Type B pancreatic cell (in vitro differentiated cells): ENCODE measurements around the gene NOCT. TPM values are rescaled to one million over a fixed set of nuclear protein-coding genes. Genes with fewer than 3 reads are reported as not detected.
A peak's percentile ranks its signal among the peaks of the same experiment; 100 is the strongest.

Source experiments
- DNase-seq: peaks from one replicate; pipeline ENCODE4 v3.0.0; 2021; ENCODE audit warnings: mixed read lengths; ENCODE audit not compliant: unreplicated experiment; ENCODE audit errors: extremely low spot score
- H3K27ac Mint-ChIP-seq: 2 replicates; pipeline ENCODE4 v1.8.0; 2021; ENCODE audit warnings: mild to moderate bottlenecking, mixed read lengths
- H3K27me3 Mint-ChIP-seq: 2 replicates; pipeline ENCODE4 v1.8.0; 2021; ENCODE audit warnings: mixed read lengths
- H3K36me3 Mint-ChIP-seq: 2 replicates; pipeline ENCODE4 v1.8.0; 2021; ENCODE audit warnings: mixed read lengths
- H3K4me1 Mint-ChIP-seq: one replicate; pipeline ENCODE4 v1.8.0; 2021; ENCODE audit warnings: mixed read lengths; ENCODE audit not compliant: unreplicated experiment
- H3K4me3 Mint-ChIP-seq: 2 replicates; pipeline ENCODE4 v1.8.0; 2021; ENCODE audit warnings: mild to moderate bottlenecking, mixed read lengths
- H3K9me3 Mint-ChIP-seq: 2 replicates; pipeline ENCODE4 v1.8.0; 2021; ENCODE audit warnings: mixed read lengths
- long read RNA-seq: library from polyadenylated mRNA; unstranded; transcript quantifications from one replicate; pipeline ENCODE4 v2.0.0, GENCODE V29; 2020
- total RNA-seq: library from RNA; stranded (reverse); gene quantifications from 2 replicates; pipeline ENCODE4 v1.2.1, GENCODE V29; 2021; ENCODE audit warnings: low replicate concordance
- TF ChIP-seq, protein P1 (sequence below): fragments of 200-600 bp; sonication (generic); conservative IDR thresholded peaks from 2 replicates; pipeline ENCODE4 v1.5.0; 2021; ENCODE audit warnings: antibody characterized with exemption, mild to moderate bottlenecking

The NOCT gene, protein sequence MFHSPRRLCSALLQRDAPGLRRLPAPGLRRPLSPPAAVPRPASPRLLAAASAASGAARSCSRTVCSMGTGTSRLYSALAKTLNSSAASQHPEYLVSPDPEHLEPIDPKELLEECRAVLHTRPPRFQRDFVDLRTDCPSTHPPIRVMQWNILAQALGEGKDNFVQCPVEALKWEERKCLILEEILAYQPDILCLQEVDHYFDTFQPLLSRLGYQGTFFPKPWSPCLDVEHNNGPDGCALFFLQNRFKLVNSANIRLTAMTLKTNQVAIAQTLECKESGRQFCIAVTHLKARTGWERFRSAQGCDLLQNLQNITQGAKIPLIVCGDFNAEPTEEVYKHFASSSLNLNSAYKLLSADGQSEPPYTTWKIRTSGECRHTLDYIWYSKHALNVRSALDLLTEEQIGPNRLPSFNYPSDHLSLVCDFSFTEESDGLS
- total RNA-seq = 9.2 and 13.6 TPM in 2 replicates
- long read RNA-seq, partial matches to known transcripts = 0 of 1 reads
- long read RNA-seq, other reads (novel, unspliced or antisense) = 1 of 1 reads

DNA sequence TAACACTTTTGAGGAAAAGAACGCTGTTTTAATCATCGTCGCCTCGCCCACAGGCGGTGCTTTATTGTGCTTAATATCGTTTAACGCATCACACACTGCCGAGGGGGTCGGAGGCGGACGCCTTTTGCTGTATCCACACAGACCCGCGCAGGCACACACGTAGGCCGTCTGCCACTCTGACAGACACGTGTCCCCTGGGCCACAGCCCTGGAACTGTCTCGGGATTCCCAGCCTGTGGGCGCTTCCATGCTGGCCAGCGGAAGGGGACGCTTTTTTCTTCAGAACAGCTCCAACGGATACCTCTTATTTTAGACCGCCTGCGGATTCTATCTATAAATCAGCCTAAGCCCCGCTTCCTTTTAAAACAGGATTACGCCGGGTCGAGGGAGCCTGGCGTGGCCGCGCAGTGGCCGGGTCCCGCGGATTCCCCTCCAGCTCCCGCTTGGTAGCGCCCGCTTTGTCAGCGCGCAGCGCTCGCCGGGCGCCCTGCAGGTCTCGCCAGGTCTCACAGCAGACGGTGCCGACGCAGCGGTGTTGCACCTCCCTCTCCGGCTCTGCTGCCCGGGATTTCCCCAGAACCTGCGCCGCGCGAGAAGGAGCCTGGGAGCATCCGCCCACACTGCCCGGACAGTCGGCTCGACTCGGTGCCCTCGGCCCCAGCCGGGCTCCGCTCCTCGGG is at the start of gene NOCT:
Gene NOCT, plus strand, starts transcription at position 513 of the 679 bp plus-strand sequence. CDS start 201 bp downstream, outside the sequence.
- Mint-ChIP-seq H3K27me3 (no peaks in the 10 kb centered on the region), H3K27ac (peak within 1 kb of the TSS; percentile 93), H3K36me3 (no peaks in the 10 kb centered on the region), H3K9me3 (peaks cover 4% of the 10 kb centered on the region), H3K4me1 (peaks cover 41% of the 10 kb centered on the region), H3K4me3 (peak within 1 kb of the TSS; percentile 96)
- TF ChIP-seq, protein P1, sequence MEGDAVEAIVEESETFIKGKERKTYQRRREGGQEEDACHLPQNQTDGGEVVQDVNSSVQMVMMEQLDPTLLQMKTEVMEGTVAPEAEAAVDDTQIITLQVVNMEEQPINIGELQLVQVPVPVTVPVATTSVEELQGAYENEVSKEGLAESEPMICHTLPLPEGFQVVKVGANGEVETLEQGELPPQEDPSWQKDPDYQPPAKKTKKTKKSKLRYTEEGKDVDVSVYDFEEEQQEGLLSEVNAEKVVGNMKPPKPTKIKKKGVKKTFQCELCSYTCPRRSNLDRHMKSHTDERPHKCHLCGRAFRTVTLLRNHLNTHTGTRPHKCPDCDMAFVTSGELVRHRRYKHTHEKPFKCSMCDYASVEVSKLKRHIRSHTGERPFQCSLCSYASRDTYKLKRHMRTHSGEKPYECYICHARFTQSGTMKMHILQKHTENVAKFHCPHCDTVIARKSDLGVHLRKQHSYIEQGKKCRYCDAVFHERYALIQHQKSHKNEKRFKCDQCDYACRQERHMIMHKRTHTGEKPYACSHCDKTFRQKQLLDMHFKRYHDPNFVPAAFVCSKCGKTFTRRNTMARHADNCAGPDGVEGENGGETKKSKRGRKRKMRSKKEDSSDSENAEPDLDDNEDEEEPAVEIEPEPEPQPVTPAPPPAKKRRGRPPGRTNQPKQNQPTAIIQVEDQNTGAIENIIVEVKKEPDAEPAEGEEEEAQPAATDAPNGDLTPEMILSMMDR = peak; percentile 39
- peak; percentile 92 for DNase-seq

DNA sequence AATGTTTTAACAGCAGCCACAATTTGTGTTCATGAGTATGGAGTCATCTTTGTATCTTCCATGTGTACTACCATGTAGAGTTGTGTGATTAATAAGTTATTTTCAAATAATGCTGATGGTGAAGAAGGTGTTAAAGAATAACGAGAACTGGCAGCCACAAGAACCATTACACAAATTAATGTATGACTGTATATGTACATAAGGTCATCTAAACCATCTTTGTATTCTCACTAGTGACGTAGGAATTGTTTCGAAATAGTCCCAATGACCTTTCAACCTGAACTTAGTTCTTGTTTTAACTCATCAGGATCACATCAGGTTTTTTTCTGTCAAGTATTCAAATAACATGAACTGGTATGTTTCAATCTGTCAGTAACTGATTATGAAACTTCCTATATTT is 48.3 kb upstream of the NOCT start:
- Mint-ChIP-seq H3K36me3 (no peaks in the 10 kb centered on the region), H3K9me3 (no peaks in the 10 kb centered on the region), H3K27me3 (no peaks in the 10 kb centered on the region), H3K27ac (no peak overlapping the region), H3K4me3 (no peak overlapping the region), H3K4me1 (peaks cover 4% of the 10 kb centered on the region)
- DNase-seq = no peak
- TF ChIP-seq, protein P1 = no peak

DNA sequence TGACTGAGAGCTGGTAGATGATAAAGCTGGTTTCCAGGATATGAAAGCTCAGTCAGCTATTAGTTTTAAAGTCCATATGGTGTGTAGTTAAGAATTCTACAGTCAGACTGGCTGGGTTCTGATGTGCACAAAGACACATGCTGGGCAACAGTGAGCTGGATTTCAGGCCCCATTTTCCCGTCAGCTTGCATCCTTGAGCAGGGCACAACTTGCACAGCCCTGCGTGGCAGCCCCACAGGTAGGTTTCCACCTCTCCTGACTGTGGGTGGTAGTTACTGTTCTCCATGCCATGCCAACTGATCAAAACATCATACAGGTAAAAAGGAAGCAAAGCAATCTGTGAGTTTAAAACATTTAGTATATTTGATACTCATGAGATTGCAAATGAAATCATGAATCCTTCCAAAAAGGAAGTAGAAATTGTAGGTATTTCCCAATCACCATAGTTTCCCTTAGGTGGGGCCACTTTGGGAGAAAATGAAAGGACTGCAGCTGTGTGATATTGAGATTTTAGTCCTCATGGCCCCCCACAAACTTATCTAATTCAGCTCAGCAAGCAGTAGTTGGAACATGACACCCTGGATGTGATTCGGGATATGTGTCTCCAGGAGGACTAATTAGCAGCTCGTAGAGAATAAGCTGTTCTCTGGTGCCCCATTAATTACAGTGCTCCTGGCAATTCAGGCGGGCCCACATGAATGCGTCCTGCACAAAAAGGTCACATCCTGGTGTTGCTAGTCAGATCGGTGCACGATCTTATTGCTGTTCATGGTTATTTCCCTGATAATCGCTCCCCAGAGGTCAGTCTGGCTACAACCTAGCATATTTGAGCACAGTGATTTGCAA is 42.4 kb upstream of the NOCT start:
- no peak for DNase-seq
- peaks cover 31% of the 10 kb centered on the region for H3K4me1 Mint-ChIP-seq

DNA sequence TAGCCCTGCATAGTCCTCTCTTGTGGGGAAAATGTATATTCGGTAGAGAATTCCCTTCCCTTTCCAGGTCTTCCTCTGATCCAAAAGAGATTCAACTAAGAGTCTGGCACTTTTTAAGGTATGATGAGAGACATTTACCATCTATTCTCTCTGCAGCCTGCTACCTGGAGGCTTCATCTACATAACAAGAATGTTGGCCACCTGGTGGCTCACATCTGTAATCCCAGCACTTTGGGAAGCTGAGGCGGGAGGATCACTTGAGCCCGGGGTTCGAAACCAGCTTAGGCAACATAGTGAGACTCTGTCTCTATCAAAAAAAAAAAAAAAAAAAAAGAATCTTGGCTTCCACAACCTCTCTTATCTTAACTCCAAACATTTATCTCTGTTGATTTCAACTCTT is 40.4 kb upstream of the NOCT start:
- no peaks in the 10 kb centered on the region for H3K36me3 Mint-ChIP-seq
- TF ChIP-seq, protein P1 = peak; percentile 35
- peaks cover 37% of the 10 kb centered on the region for H3K4me1 Mint-ChIP-seq
- no peak overlapping the region for H3K27ac Mint-ChIP-seq
- DNase-seq = no peak
- H3K9me3 Mint-ChIP-seq = peaks cover 3% of the 10 kb centered on the region
- no peak overlapping the region for H3K4me3 Mint-ChIP-seq
- no peaks in the 10 kb centered on the region for H3K27me3 Mint-ChIP-seq

More for the DNA sequence above, 42.4 kb upstream of the NOCT start:
- no peaks in the 10 kb centered on the region for H3K36me3 Mint-ChIP-seq
- no peaks in the 10 kb centered on the region for H3K27me3 Mint-ChIP-seq
- no peaks in the 10 kb centered on the region for H3K9me3 Mint-ChIP-seq
- TF ChIP-seq, protein P1 = no peak
- peak overlapping the region; percentile 20 for H3K4me3 Mint-ChIP-seq
- no peak overlapping the region for H3K27ac Mint-ChIP-seq

DNA sequence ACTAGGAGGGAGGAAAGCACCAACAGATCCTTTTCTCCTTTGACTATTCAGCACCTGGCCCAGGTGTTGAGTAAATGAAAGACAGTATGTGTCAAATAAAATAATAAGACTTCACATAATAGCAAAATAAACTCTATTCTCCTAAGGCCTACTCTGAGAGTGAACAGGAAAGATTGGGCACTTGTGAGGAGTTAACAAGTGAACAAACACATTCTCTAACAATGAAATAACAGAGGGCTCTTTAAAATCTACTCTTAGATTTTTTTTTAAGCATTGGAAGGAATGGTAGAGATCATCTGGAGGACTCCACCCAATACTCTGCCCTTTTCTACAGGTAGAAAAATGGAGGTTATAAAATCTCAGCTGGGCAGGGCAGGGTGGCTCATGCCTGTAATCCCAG is 39.1 kb upstream of the NOCT start:
- H3K9me3 Mint-ChIP-seq = peaks cover 3% of the 10 kb centered on the region
- no peak overlapping the region for H3K27ac Mint-ChIP-seq
- peaks cover 37% of the 10 kb centered on the region for H3K4me1 Mint-ChIP-seq
- H3K4me3 Mint-ChIP-seq = no peak overlapping the region
- DNase-seq = no peak
- TF ChIP-seq, protein P1 = no peak
- H3K27me3 Mint-ChIP-seq = no peaks in the 10 kb centered on the region
- H3K36me3 Mint-ChIP-seq = no peaks in the 10 kb centered on the region
